GM21367 (cell line): ENCODE measurements around the gene MAZ.
"Not testable (repeated sequence)": the region's sequence is repeated elsewhere in the genome, so short reads cannot be mapped to it uniquely, and the experiment has no call there.

ENCODE experiments used
- ATAC-seq: cut with Tn5 transposase; IDR thresholded peaks from one replicate; pipeline ENCODE4 v1.9.1; 2021; ENCODE audit not compliant: unreplicated experiment

Gene MAZ

GRCh38 chr16:29821643-29822115 is 15.3 kb downstream of the MAZ start:
- ATAC-seq: no peak

GRCh38 chr16:29824589-29825144 is 18.3 kb downstream of the MAZ start:
- no peak for ATAC-seq

- no peak for ATAC-seq
Measured at GRCh38 chr16:29825145-29826044, 19.1 kb downstream of the MAZ start.

GRCh38 chr16:29826342-29826695 is 20.0 kb downstream of the MAZ start:
- no peak for ATAC-seq

- no peak for ATAC-seq
Measured at GRCh38 chr16:29830774-29831173, 24.4 kb downstream of the MAZ start.

- ATAC-seq: no peak
Measured at GRCh38 chr16:29831490-29831889, 25.2 kb downstream of the MAZ start.

GRCh38 chr16:29833219-29833618 is 26.9 kb downstream of the MAZ start:
- ATAC-seq: not testable (repeated sequence)

- no peak for ATAC-seq
Measured at GRCh38 chr16:29834079-29834478, 27.8 kb downstream of the MAZ start.

- no peak for ATAC-seq
Measured at GRCh38 chr16:29835926-29836325, 29.6 kb downstream of the MAZ start.

- no peak for ATAC-seq
Measured at GRCh38 chr16:29836623-29837022, 30.3 kb downstream of the MAZ start.

GRCh38 chr16:29837841-29838240 is 31.5 kb downstream of the MAZ start:
- ATAC-seq: no peak

- no peak for ATAC-seq
Measured at GRCh38 chr16:29839822-29840221, 33.5 kb downstream of the MAZ start.

GRCh38 chr16:29840240-29840639 is 33.9 kb downstream of the MAZ start:
- no peak for ATAC-seq

- no peak for ATAC-seq
Measured at GRCh38 chr16:29841631-29842030, 35.3 kb downstream of the MAZ start.

- no peak for ATAC-seq
Measured at GRCh38 chr16:29842732-29843346, 36.5 kb downstream of the MAZ start.

GRCh38 chr16:29843931-29844330 is 37.6 kb downstream of the MAZ start:
- ATAC-seq: no peak

- ATAC-seq: no peak
Measured at GRCh38 chr16:29844575-29845331, 38.4 kb downstream of the MAZ start.

GRCh38 chr16:29845656-29846055 is 39.3 kb downstream of the MAZ start:
- no peak for ATAC-seq

- no peak for ATAC-seq
Measured at GRCh38 chr16:29848420-29849297, 42.3 kb downstream of the MAZ start.

- ATAC-seq: no peak
Measured at GRCh38 chr16:29849505-29849904, 43.2 kb downstream of the MAZ start.
